ENCODE results near the gene DTHD1.

Gene DTHD1

DNA sequence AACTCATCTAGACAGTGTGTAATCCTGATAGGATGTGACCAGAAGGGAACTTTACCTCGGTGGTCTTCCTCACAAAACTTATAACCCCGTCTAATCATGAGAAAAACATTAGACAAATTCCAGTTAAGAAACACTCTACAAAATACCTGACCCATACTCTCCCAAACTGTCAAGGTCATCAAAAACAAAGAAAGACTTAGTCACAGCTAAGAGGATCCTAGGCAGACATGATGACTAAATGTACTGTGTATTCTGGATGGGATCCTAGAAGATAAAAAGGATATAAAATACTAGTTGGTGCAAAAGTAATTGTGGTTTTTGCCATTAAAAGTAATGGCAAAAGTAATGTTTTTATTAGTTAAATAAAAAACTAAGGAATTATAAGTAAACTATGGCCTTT, 81.6 kb downstream of the DTHD1 start:
- H3K27me3 ChIP-seq (ENCODE audit: control insufficient read depth in 5 of 5, insufficient read depth in 4 of 5, low read length in 5 of 5) = no peaks in the 10 kb centered on the region
- H3K9me3 ChIP-seq (ENCODE audit: control insufficient read depth in 5 of 5, low read length in 5 of 5) = no peaks in the 10 kb centered on the region
- no peak overlapping the region for H3K27ac ChIP-seq (ENCODE audit: low read depth, low read length)
- H3K36me3 ChIP-seq (ENCODE audit: control insufficient read depth in 5 of 5, insufficient read depth in 5 of 5, low read length in 5 of 5) = no peaks in the 10 kb centered on the region
- no peak overlapping the region for H3K4me3 ChIP-seq (ENCODE audit: low read depth in 1 of 5, low read length in 5 of 5)
- no peak overlapping the region for H3K9ac ChIP-seq (ENCODE audit: low read length in 5 of 5)
- H3K4me1 ChIP-seq (ENCODE audit: control insufficient read depth in 5 of 5, insufficient read depth in 5 of 5, low read length in 5 of 5) = no peaks in the 10 kb centered on the region

DNA sequence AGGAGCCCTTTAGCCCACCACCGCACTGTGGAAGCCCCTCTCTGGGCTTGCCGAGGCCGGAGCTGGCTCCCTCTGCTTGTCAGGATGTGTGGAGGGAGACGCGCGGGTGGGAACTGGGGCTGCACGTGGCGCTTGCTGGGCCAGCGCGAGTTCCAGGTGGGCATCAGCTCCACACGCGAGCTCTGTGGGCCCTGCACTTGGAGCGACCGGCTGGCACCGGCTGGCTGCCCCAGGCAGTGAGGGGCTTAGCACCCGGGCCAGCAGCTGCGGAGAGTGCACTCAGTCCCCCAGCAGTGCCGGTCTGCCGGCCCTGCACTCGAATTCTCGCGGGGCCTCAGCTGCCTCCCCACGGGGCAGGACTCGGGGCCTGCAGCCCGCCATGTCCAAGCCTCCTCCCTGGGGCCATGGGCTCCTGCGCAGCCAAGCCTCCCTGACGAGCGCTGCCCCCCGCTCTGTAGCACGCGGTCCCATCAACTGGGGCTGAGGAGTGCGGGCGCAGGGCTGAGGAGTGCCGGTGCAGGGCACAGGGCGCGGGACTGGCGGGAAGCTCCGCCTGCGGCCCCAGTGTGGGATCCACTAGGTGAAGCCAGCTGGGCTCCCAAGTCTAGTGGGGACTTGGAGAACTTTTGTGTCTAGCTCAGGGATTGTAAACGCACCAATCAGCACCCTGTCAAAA, 93.6 kb downstream of the DTHD1 start:
- Histone ChIP-seq H3K9ac (ENCODE audit: low read length in 5 of 5) (no peak overlapping the region), H3K36me3 (ENCODE audit: control insufficient read depth in 5 of 5, insufficient read depth in 5 of 5, low read length in 5 of 5) (no peaks in the 10 kb centered on the region), H3K4me1 (ENCODE audit: control insufficient read depth in 5 of 5, insufficient read depth in 5 of 5, low read length in 5 of 5) (no peaks in the 10 kb centered on the region), H3K4me3 (ENCODE audit: low read depth in 1 of 5, low read length in 5 of 5) (no peak overlapping the region), H3K9me3 (ENCODE audit: control insufficient read depth in 5 of 5, low read length in 5 of 5) (peaks cover 4 to 13% (median 6%) of the 10 kb centered on the region in 5 donors), H3K27ac (ENCODE audit: low read depth, low read length) (no peak overlapping the region), H3K27me3 (ENCODE audit: control insufficient read depth in 5 of 5, insufficient read depth in 4 of 5, low read length in 5 of 5) (no peaks in the 10 kb centered on the region)

DNA sequence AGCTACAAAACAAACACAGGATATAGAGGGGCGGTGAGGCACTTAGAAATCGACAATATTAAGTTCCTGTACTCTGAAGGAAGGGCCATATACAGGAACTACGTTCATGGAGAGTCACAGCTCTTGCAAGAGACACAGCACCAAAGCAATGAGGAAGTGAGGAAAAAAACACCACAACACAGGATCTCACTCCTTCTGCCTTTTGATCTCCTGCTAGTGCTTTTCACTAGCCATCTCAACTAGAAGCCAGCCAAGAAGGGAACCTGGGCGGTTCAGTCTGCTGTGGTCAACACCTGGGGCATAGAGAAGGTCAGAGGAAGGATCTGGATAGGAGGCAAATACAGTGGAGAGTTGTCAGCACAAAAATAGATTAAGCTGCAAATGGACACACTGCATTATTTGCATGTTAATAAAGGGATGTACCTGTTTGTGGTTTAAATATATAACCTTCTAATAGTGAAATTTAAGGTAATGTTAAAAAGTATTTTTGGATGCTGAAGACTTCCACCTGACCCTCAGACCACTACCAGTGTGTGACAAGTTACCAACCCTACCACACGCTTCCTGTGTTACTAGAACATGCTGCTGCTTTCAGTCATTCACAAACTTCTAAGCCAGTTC, 104.6 kb downstream of the DTHD1 start:
- Histone ChIP-seq H3K27ac (ENCODE audit: low read depth, low read length) (no peak overlapping the region), H3K4me1 (ENCODE audit: control insufficient read depth in 5 of 5, insufficient read depth in 5 of 5, low read length in 5 of 5) (peaks cover 0 to 9% (median 0%) of the 10 kb centered on the region in 5 donors), H3K4me3 (ENCODE audit: low read depth in 1 of 5, low read length in 5 of 5) (no peak overlapping the region), H3K9ac (ENCODE audit: low read length in 5 of 5) (no peak overlapping the region), H3K27me3 (ENCODE audit: control insufficient read depth in 5 of 5, insufficient read depth in 4 of 5, low read length in 5 of 5) (peaks cover 0 to 6% (median 0%) of the 10 kb centered on the region in 5 donors), H3K36me3 (ENCODE audit: control insufficient read depth in 5 of 5, insufficient read depth in 5 of 5, low read length in 5 of 5) (no peaks in the 10 kb centered on the region), H3K9me3 (ENCODE audit: control insufficient read depth in 5 of 5, low read length in 5 of 5) (no peaks in the 10 kb centered on the region)

DNA sequence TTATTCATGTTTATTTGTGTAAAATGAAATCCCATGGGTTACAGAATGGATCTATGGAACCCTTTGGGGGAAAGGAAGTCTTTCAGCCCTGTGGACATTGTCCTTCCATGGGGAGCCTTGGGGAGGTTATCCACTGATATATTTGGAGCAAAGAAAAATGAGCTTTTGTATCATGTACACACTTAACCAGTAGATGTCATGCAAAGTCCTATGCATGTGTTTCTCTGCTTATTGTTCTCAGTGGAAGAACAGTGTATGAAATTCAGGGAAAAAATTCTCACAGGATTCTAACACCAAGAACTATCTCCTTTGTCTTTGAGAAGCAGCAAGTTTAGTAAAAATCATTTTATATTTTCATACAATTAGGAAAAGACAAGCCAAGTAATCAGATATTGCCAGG, 105.3 kb downstream of the DTHD1 start:
- no peak overlapping the region for H3K9ac ChIP-seq (ENCODE audit: low read length in 5 of 5)
- H3K36me3 ChIP-seq (ENCODE audit: control insufficient read depth in 5 of 5, insufficient read depth in 5 of 5, low read length in 5 of 5) = no peaks in the 10 kb centered on the region
- peaks cover 0 to 6% (median 0%) of the 10 kb centered on the region in 5 donors for H3K27me3 ChIP-seq (ENCODE audit: control insufficient read depth in 5 of 5, insufficient read depth in 4 of 5, low read length in 5 of 5)
- H3K9me3 ChIP-seq (ENCODE audit: control insufficient read depth in 5 of 5, low read length in 5 of 5) = no peaks in the 10 kb centered on the region
- peaks cover 0 to 9% (median 0%) of the 10 kb centered on the region in 5 donors for H3K4me1 ChIP-seq (ENCODE audit: control insufficient read depth in 5 of 5, insufficient read depth in 5 of 5, low read length in 5 of 5)
- no peak overlapping the region for H3K4me3 ChIP-seq (ENCODE audit: low read depth in 1 of 5, low read length in 5 of 5)
- no peak overlapping the region for H3K27ac ChIP-seq (ENCODE audit: low read depth, low read length)

DNA sequence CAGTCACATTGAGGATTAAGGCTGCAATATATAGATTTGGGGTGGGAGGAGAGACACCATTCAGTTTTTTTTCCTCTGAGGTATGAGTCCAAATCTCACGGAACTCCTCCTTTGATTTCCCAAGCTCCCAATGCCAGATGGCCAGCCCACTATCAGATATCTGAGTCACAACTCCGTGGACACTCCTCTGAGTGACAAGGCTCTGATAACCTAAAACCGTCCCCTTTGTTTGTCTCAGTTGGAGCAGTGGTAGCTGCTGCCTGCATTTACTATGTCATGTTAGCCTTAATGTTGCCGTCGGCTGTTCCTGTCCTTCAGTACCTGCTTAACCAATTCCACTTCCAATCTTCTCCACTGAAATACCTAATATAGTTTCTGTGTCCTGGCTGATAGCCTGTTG, 107.3 kb downstream of the DTHD1 start:
- H3K36me3 ChIP-seq (ENCODE audit: control insufficient read depth in 5 of 5, insufficient read depth in 5 of 5, low read length in 5 of 5) = no peaks in the 10 kb centered on the region
- H3K27ac ChIP-seq (ENCODE audit: low read depth, low read length) = no peak overlapping the region
- no peaks in the 10 kb centered on the region for H3K9me3 ChIP-seq (ENCODE audit: control insufficient read depth in 5 of 5, low read length in 5 of 5)
- H3K4me3 ChIP-seq (ENCODE audit: low read depth in 1 of 5, low read length in 5 of 5) = no peak overlapping the region
- peaks cover 0 to 6% (median 0%) of the 10 kb centered on the region in 5 donors for H3K27me3 ChIP-seq (ENCODE audit: control insufficient read depth in 5 of 5, insufficient read depth in 4 of 5, low read length in 5 of 5)
- peaks cover 0 to 9% (median 0%) of the 10 kb centered on the region in 5 donors for H3K4me1 ChIP-seq (ENCODE audit: control insufficient read depth in 5 of 5, insufficient read depth in 5 of 5, low read length in 5 of 5)
- no peak overlapping the region for H3K9ac ChIP-seq (ENCODE audit: low read length in 5 of 5)

DNA sequence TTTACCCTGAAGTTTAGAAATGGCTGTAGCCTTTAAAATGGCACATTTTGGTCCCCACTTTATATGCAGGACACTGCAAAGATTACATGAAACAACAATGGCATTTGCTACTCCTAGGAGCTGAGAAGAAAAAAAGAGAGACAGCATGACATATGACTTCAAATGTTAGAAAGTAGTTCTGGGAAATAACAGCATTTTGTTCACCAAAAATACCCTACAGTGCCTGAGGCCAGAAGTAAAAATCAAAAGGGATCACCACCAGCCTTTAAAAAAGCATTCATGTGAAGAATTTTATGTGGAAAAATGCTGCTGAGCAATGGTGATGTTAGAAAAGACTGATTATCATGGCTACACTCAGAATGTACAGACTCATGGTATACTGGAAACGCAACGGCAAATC, 110.0 kb downstream of the DTHD1 start:
- Histone ChIP-seq H3K36me3 (ENCODE audit: control insufficient read depth in 5 of 5, insufficient read depth in 5 of 5, low read length in 5 of 5) (no peaks in the 10 kb centered on the region), H3K27ac (ENCODE audit: low read depth, low read length) (no peak overlapping the region), H3K9ac (ENCODE audit: low read length in 5 of 5) (no peak overlapping the region), H3K4me1 (ENCODE audit: control insufficient read depth in 5 of 5, insufficient read depth in 5 of 5, low read length in 5 of 5) (peaks cover 0 to 3% (median 0%) of the 10 kb centered on the region in 5 donors), H3K9me3 (ENCODE audit: control insufficient read depth in 5 of 5, low read length in 5 of 5) (no peaks in the 10 kb centered on the region), H3K27me3 (ENCODE audit: control insufficient read depth in 5 of 5, insufficient read depth in 4 of 5, low read length in 5 of 5) (peaks cover 0 to 6% (median 0%) of the 10 kb centered on the region in 5 donors), H3K4me3 (ENCODE audit: low read depth in 1 of 5, low read length in 5 of 5) (no peak overlapping the region)

DNA sequence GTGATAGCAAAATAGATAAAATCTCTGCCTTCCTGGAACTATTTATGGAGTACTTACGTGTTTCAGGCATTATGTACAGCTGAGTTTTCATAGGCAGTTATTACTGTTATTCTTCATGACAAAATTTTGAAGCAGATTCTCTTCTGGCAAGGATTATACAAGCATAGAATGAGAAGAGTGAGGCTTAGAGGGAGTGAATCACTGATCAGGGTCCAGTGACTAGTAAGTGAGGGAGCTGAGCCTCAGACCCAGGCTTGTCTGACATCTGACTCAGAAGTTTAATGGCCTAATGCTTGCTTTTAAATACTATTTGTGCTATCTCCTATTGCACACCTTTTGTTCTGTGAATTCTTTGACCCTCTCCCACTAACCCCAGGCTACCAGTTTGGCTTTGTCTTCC, 110.6 kb downstream of the DTHD1 start:
- Histone ChIP-seq H3K27me3 (ENCODE audit: control insufficient read depth in 5 of 5, insufficient read depth in 4 of 5, low read length in 5 of 5) (peaks cover 0 to 6% (median 0%) of the 10 kb centered on the region in 5 donors), H3K4me1 (ENCODE audit: control insufficient read depth in 5 of 5, insufficient read depth in 5 of 5, low read length in 5 of 5) (no peaks in the 10 kb centered on the region), H3K36me3 (ENCODE audit: control insufficient read depth in 5 of 5, insufficient read depth in 5 of 5, low read length in 5 of 5) (no peaks in the 10 kb centered on the region), H3K4me3 (ENCODE audit: low read depth in 1 of 5, low read length in 5 of 5) (no peak overlapping the region), H3K27ac (ENCODE audit: low read depth, low read length) (no peak overlapping the region), H3K9me3 (ENCODE audit: control insufficient read depth in 5 of 5, low read length in 5 of 5) (no peaks in the 10 kb centered on the region), H3K9ac (ENCODE audit: low read length in 5 of 5) (no peak overlapping the region)

DNA sequence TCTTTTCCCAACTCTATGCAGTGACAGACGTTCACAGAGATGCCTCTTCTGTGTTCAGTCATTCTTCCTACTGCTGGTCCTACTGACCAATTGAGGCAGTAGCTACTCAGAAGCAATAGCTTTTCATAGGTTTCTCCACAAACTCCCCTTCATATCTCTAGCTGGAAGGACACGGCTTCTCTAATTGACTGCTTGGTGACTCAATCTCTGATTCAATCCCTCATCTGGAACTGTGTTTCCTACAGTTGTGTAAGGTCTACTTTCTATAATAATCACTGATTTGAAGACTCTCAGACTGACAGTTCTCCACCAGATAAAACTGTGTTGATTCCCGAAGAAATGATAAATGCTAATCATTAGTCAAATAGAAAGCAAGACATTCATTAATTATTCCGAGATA, 111.5 kb downstream of the DTHD1 start:
- Histone ChIP-seq H3K27ac (ENCODE audit: low read depth, low read length) (no peak overlapping the region), H3K27me3 (ENCODE audit: control insufficient read depth in 5 of 5, insufficient read depth in 4 of 5, low read length in 5 of 5) (peaks cover 0 to 6% (median 0%) of the 10 kb centered on the region in 5 donors), H3K4me1 (ENCODE audit: control insufficient read depth in 5 of 5, insufficient read depth in 5 of 5, low read length in 5 of 5) (no peaks in the 10 kb centered on the region), H3K9me3 (ENCODE audit: control insufficient read depth in 5 of 5, low read length in 5 of 5) (no peaks in the 10 kb centered on the region), H3K9ac (ENCODE audit: low read length in 5 of 5) (no peak overlapping the region), H3K36me3 (ENCODE audit: control insufficient read depth in 5 of 5, insufficient read depth in 5 of 5, low read length in 5 of 5) (no peaks in the 10 kb centered on the region), H3K4me3 (ENCODE audit: low read depth in 1 of 5, low read length in 5 of 5) (no peak overlapping the region)
